Activated CD4-positive, alpha-beta T cell treated with anti-CD3 and anti-CD28 coated beads, Interleukin-2, Interleukin-4, amounts not matched to agents 100 ng/mL and 50 ng/mL, durations not matched to agents 16 hours and 8 hours (primary cell): ENCODE results near the gene FFAR1.

Experiments used
- DNase-seq: peaks from one replicate; pipeline ENCODE4 v3.0.0-alpha.2; 2020; ENCODE audit warnings: low spot score

FFAR1 gene

DNA sequence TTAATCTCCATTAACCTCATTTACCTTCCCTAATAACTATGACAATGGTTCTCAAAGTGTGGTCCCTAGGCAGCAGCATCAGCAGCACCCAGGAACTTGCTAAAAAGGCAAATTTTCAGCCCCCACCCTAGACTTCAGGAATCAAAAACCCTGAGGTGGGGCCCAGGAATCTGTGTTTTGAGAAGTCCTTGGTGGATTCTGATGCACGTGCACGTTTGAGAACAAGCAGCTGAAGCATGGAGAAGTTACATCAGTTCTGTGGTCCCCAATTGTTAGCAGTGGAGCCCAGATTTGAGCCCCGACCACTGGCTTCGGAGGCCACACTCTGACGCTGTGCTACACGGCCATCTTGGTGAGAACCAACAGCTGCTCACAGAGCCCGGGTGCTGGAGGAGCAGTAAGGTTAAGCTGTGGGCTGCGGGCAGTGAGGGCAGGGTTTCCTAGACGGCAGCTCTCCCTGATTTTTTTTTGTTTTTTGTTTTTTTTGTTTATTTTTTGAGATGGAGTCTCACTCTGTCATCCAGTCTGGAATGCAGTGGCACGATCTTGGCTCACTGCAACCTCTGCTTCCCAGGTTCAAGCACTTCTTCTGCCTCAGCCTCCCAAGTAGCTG is 32.7 kb upstream of the FFAR1 start:
- no peak for DNase-seq

DNA sequence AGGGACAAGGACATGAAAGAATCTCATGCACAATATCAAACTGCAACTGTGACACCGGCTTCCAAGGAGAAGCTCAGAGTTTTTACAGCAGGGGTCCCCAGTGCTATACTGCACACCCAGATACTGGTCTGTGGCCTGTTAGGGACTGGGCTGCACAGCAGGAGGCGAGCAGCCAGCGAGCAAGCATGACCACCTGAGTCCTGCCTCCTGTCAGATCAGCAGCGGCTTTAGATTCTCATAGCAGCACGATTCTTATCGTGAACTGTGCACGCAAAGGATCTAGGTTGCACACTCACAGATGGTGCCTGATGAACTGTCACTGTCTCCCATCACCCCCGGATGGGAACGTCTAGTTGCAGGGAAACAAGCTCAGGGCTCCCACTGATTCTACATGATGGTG is 31.8 kb upstream of the FFAR1 start:
- no peak for DNase-seq

GRCh38 chr19:35316560-35316959 is 31.1 kb upstream of the FFAR1 start:
- no peak for DNase-seq

DNA sequence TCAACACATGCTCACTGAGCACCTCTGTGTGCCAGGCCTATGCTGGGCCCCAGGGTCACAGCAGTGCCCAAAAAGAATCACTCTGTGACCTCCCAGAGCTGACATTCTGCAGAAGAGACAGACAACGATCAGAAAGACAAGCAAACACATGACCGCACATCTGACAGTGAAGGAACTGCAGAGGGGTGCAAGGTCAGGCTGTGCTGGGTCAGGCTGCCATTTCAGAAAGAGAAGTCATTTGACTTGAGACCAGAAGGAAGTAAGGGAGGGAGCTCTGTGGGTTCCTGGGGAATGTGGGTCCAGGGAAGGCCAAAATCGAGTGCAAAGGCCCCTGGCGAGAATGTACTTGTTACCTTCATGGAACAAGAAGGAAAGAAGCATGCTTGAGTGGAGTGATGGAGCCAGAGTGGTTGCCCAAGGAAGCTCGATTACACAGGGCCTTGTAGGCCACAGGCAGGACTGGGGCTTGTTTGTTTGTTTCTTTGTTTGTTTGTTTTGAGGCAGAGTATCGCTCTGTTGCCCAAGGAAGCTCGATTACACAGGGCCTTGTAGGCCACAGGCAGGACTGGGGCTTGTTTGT is 30.1 kb upstream of the FFAR1 start:
- no peak for DNase-seq

DNA sequence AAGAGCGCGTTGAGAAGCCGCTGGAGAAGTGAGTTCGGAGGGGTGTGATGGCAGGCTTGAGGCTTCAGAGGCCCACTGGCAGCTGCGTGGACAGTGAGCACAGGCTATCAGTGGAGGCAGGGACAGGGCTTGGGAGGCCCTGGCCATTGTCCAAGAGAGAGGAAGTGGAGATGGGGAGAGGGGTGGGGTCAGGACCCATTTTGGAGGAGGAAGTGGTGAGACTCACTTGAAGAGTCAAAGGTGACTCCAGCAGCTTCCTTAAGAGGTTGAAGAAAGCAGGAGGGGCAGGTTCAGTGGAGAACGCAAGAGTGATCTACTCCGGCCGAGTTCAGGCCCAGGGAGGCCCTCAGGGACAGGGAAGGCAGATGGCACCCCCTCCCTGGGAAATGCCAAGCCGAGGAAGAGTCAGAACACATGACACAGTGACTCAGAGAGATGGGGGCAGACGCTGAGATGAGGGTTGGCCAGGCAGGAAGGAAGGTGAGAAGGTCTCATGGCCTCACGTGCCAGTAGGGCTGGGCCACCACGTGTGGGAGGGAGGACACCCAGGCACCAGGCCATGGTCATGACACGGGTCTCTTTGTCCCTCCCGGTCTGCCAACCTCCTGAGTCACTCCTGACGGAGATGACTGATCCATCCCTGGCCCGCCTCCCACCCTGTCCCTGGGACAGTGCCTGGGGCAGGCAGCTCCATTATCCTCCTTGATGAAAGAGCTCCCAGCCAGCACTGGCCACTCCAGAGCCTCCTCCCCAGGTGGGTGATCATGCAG is 28.8 kb upstream of the FFAR1 start:
- no peak for DNase-seq

- no peak for DNase-seq
These were observed 27.5 kb upstream of the FFAR1 start for GRCh38 chr19:35320065-35320713.

DNA sequence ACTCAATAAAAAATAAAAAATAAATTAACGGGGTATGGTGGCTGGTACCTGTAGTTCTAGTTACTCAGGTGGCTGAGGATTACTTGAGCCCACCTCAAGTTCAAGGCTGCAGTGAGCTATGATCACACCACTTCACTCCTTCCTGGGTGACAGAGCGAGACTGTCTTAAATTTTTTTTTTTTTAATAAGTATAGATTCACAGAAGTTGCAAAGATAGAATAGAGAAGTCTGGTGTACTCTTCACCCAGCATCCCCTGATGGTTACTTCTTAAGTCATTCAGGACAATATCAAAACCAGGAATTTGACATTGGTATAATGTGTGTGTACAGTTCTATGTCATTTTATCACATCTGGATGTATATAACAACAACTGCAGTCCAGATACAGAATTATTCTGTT is 26.4 kb upstream of the FFAR1 start:
- no peak for DNase-seq

DNA sequence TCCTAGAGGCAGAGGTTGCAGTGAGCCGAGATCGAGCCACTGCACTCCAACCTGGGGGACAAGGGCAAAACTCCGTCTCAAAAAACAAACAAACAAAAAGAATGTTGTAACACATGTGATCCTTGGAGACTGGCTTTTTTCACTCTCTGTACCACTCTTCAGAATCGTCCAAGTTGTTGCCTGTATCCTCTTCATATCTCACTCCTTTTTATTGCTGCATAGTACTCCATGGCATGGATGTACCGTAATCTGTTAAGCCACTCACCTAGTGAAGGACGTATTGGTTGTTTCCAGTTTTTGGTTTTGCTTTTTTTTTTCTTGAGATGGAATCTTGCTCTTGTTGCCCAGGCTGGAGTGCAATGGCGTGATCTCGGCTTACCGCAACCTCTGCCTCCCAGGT is 25.7 kb upstream of the FFAR1 start:
- DNase-seq = no peak

DNA sequence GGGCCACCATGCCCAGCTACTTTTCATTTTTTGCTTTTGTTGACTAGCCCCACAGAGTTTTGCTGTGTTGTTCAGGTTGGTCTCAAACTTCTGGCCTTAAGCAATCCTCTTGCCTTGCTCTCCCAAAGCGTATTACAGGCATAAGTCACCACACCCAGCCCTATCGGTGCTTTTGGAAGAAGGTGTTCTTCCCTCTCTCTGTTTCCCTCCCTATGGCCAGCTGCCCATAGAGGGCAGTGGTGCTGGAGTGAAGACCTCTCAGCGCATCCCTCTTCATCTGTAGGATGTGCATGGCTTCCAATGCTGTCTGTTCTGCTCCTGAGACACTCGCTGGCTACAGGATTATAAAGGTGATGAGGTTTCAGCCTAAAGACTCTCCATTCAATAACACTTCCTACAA is 20.1 kb upstream of the FFAR1 start:
- no peak for DNase-seq

DNA sequence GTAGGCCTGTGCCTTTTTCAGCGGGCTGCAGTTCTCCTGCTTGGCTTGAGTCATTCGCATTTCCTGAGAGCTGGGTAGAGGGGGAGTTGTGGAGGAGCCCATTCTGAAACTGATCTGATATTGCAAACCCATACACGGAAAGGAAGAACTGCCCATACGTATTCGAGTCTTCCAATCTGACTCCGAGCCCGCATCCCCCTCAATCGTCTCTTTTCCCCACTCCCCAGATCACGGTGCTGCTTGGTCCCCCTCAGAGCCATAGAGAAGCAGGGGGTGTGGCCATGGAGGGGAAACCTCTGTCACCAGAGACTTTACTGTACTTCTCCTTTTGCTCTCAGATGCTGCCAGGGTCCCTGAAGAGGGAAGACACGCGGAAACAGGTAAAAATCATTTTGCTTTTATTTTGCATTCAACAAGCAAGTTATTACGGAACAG is 18.8 kb upstream of the FFAR1 start, which contains the start of gene CD22:
CD22 (plus strand) TSS at position 337 of the 435 bp plus-strand sequence. CDS start 2,854 bp downstream, outside the sequence.
- DNase-seq = no peak

- DNase-seq = no peak
These were observed 18.4 kb upstream of the FFAR1 start for GRCh38 chr19:35329323-35329722.

DNA sequence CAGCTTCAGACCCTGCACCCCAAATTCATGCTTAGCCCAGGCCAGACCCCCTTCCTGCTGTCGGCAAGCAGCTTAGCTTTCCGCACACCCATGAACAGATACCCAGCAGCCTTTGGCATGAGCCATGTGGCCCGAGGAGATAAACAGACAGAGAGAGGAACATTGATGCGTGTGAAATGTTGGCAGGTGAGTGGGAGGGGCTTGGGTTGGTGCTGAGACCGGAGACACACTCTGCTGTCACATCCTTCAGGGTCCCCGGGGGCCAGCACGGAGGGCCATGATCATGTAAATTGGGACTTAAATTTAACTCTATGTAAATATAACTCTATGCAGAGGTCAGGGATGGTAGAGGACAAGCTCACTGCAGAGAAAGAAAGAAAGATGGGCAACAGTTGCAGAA is 17.2 kb upstream of the FFAR1 start:
- DNase-seq = no peak

DNA sequence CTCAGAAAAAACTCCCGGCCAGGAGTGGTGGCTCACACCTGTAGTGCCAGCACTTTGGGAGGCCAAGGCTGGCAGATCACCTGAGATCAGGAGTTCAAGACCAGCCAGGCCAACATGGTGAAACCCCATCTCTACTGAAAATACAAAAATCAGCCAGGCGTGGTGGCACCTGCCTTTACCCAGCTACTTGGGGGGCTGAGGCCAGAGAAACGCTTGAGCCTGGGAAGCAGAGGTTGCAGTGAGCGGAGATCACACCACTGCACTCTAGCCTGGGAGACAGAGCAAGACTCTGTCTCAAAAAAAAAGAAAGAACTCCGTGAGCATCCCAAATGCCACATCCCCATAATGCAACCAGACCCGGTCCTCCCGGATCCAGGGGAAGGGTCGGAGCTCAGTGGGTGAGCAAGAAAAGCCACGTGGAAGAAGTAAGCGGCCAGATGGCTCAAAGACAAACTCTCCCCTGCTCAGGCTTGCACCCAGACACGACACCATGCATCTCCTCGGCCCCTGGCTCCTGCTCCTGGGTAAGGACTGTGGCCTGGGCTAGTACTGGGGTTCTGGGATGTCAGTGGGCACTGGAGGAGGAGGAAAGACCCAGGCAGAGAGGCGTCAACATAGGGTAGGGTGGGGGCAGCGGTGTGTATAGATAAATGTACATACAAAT is 16.0 kb upstream of the FFAR1 start:
- no peak for DNase-seq

DNA sequence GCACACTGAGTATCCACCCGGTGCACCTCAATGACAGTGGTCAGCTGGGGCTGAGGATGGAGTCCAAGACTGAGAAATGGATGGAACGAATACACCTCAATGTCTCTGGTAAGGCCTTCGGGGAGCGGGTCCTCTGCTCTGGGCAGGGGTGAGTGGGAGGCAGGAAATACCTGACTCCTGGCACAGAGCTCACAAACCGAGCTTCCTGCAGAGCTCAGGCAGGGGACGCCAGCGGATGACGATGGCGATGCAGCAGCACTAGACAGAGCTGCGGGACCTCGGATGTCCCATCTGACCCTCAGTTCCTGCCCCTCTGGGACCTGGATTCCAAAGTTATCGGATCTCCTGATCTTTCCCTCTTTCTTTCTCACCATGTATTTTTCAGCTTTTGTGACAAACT is 14.9 kb upstream of the FFAR1 start:
- peak; percentile 12 for DNase-seq

- DNase-seq = no peak
These were observed 13.5 kb upstream of the FFAR1 start for GRCh38 chr19:35334144-35334753.

- DNase-seq = no peak
These were observed 11.3 kb upstream of the FFAR1 start for GRCh38 chr19:35336166-35336955.

DNA sequence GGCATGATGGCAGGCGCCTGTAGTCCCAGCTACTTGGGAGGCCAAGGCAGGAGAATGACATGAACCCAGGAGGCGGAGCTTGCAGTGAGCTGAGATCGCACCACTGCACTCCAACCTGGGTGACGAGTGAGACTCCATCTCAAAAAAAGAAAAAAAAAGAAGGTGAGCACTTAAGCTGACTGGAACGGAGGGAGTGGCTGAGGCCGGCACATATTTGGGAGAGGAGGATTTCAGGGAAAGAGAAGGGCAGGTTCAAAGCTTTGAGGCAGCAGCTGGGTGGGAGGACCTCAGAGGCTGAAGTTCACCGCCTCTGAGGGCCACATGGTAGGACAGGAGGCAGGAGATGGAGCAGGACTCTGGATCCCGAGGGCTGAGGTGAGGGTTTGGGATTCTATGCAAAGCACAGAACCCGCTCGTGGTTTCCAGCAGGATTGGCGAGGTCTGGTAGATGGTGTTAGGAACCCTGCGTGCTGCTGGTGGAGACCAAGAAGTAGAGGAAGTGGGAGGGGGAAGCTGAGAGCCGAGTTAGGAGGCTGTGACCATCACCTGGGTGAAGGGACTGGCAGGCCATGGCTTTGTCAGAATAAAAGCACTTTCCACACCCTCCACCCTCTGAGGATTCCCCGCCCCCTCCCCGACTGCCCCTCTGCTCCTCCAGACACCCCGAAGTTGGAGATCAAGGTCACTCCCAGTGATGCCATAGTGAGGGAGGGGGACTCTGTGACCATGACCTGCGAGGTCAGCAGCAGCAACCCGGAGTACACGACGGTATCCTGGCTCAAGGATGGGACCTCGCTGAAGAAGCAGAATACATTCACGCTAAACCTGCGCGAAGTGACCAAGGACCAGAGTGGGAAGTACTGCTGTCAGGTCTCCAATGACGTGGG is 10.4 kb upstream of the FFAR1 start:
- DNase-seq = no peak

GRCh38 chr19:35337984-35338296 is 9.8 kb upstream of the FFAR1 start:
- no peak for DNase-seq

DNA sequence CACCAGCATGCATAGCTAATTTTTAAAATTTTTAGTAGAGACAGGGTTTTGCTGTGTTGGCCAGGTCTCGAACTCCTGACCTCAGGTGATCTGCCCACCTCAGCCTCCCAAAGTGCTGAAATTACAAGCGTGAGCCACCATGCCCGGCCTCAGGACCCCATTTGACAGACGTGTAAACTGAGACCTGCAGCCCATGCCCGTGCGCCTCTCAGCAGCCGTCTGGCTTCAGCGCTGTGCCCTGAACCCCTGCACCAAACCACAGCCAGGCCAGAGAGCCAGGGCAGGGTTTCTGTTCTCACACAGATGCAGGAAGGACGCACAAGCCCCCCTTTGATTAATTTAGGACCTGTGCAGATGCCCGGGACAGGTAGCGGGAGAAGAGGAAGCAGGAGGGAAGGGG is 7.3 kb upstream of the FFAR1 start:
- no peak for DNase-seq

- DNase-seq = no peak
These were observed 6.7 kb upstream of the FFAR1 start for GRCh38 chr19:35341006-35341405.
